ENCODE data around the gene TMEM95.

TMEM95 gene

GRCh38 chr17:7380855-7381683 is 26.1 kb downstream of the TMEM95 start, which contains the start of gene TNK1:
TSS of gene TNK1 (plus strand) at chr17:7381089. CDS start at chr17:7382927, 1,838 bp downstream.
- no peak for DNase-seq

DNA sequence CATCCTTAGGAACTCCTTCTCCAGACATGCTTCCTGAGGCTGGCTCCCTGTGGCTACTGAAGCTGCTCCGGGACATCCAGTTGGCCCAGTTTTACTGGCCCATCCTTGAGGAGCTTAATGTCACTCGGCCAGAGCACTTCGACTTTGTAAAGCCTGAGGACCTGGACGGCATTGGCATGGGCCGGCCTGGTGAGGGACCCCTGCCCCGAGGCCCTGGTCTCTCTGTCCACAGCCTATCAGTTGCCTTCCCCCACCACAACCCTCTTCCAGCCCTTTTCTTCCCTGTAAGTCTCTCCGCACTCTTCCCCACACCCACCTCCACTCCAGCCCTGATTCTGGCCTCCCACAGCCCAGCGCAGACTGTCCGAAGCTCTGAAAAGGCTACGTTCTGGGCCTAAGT is 27.9 kb downstream of the TMEM95 start:
- no peak for DNase-seq

DNA sequence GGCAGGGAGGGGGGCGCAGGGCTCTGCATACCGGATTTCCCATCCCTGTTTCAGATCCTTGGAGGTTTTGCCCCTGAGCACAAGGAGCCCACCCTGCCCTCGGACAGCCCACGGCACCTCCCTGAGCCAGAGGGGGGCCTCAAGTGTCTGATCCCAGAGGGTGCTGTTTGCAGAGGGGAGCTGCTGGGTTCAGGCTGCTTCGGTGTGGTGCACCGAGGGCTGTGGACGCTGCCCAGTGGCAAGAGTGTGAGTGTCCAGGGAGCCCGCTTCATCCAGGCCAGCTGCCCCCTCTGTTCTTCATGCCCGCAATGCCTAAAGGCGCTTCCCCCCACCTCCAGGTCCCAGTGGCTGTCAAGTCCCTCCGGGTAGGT is 28.4 kb downstream of the TMEM95 start:
- DNase-seq, result no peak

GRCh38 chr17:7383742-7384488 is 29.0 kb downstream of the TMEM95 start:
- DNase-seq, result peak; percentile 13

- DNase-seq, result no peak
These were observed 29.6 kb downstream of the TMEM95 start for GRCh38 chr17:7384489-7385081.

DNA sequence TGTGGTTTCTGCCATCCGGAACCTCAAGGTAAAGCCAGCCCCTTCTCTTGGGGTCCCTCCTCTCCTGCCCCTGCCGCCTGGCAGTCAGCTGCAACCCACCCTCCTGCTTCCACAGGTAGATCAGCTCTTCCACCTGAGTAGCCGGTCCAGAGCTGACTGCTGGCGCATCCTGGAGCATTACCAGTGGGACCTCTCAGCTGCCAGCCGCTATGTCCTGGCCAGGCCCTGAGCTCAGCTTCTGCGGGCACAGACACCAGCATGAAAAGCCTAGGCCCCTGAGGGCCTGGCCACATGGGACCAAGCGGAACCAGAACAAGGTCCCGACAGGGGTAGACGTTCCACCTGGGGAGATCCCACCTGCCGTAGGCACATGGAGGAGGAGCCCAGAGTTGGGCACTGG is 33.9 kb downstream of the TMEM95 start:
- no peak for DNase-seq

DNA sequence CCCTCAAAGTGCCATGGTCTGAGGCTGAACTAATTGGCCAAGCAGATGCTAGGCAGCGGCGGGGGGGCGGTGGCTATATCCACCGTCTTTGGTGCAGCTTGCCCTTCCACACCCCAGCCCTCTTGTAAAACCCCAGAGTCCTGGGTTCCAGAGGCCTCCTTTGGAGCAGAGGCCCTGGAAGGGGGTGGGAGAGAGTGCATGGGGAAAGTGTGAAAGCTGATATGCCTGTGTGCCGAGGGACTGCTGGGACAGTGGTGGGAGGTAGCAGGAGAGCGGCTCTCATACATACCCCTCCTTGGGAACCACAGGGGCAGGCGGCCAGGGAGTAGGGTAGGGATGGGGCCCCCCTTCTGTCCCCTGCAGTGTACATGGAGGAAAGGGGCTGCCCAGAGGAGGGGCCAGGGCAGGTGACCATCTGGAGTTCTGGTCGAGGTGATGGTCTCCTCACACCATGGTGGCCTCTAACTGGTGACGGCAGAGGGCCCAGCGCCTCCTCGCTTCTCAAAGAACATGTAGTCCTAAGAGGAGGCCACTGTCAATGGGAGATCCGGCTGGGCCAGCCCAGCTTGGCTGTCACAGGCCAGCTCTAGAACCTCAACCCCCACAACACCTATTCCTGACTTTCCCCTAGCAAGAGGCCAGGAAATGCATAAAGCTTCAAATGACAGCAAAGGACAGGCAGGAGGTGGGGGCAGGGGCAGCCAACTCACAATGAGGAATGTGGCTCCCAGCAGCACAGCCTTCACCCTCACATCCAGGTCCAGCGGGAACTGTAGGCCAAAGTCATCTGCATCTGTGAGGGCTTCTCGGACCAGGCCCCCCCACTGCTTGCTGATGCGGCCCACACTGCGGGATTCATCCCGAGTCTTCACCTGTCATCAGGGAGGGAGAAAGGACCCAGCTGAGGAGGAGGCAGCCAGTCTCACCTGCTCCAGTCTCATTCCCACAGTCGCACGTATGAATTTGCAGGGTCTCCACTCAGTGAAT is 35.3 kb downstream of the TMEM95 start:
- DNase-seq, result no peak

GRCh38 chr17:7391307-7391706 is 36.4 kb downstream of the TMEM95 start:
- no peak for DNase-seq

DNA sequence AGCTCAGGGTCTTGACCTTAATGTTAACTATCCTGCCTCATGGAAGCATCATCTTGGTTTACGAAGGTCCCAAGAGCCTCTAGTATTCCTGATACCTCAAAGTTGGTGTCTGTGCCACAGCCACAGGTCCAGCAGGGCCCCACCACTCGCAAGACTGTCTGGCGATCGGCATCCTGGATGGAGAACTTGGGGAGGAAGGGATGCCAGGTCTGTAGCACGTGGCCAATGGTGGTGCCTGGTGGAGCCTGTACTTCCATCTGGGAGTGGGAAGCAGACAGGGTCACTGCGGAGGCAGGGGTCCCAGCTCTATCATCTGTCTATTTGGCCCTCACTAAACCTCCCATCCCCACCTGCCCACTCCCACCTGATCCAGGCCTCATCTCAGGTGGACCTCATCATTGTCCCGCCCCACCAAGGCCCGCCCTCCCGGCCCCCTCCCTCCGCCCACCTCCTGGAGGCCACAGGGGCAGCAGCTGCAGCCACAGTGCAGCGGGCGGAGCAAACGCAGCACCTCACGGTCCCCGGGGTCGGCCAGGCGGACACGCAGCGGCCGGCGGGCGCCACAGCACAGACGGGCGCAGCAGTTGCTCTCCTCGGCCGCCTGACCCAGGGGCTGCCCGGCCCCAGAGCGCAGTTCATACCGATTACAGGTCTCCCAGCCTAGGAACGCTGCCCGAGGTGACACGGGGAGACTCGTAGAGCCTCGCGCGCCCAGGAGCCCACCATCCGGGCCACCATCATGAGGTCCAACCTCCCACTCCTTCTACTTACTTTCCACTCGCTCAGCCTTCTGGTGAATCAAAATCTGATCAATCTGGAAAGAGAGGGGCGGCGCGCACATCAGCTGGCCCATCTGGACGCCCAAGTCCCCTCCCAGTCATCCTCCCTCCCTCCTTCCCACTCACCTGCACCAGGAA is 38.0 kb downstream of the TMEM95 start:
- DNase-seq, result no peak

GRCh38 chr17:7393613-7394451 is 38.9 kb downstream of the TMEM95 start:
- DNase-seq, result no peak

GRCh38 chr17:7394452-7395191 is 39.7 kb downstream of the TMEM95 start, which contains the start of gene PLSCR3:
TSS of gene PLSCR3 (minus strand) at chr17:7394525. CDS start at chr17:7394110, 415 bp downstream.
- peak; percentile 33 for DNase-seq

GRCh38 chr17:7396147-7396546 is 41.2 kb downstream of the TMEM95 start:
- DNase-seq, result no peak

GRCh38 chr17:7398612-7399011 is 43.7 kb downstream of the TMEM95 start:
- DNase-seq, result no peak

DNA sequence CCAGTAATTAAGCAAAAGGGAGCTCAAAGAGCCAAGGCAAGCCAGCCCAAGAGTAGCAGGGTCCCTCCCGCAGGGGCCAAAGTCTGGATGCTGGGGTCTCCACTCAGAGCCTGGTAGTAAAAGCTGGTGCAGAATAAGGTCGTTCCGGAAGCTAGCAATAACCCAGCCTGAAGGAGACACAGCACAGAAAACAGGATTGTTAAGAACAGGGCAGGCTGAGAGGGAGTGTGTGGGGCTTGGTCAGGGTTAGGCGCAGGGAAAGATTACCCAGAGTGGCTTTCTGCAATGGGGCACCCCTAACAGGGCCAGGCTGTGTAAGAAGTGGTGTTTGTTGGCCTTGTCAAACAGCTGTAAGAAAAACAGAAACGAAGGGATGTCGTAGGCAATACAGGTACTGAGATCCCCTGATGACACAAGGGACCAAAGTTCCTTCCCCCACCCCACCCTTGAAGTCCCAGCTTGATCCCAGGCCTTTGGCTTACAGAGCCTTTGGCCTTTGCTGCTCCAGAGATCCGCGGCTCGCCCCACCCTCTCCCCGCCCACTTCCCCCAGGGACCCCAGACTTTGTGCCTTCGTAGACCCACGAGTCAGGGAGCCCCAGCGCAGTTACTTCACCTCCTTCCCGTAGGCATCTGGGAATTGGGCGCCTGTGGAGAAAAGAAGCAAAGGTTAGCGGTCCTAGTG is 48.2 kb downstream of the TMEM95 start:
- DNase-seq, result no peak

GRCh38 chr17:7403727-7403976 is 48.7 kb downstream of the TMEM95 start:
- DNase-seq, result no peak

DNA sequence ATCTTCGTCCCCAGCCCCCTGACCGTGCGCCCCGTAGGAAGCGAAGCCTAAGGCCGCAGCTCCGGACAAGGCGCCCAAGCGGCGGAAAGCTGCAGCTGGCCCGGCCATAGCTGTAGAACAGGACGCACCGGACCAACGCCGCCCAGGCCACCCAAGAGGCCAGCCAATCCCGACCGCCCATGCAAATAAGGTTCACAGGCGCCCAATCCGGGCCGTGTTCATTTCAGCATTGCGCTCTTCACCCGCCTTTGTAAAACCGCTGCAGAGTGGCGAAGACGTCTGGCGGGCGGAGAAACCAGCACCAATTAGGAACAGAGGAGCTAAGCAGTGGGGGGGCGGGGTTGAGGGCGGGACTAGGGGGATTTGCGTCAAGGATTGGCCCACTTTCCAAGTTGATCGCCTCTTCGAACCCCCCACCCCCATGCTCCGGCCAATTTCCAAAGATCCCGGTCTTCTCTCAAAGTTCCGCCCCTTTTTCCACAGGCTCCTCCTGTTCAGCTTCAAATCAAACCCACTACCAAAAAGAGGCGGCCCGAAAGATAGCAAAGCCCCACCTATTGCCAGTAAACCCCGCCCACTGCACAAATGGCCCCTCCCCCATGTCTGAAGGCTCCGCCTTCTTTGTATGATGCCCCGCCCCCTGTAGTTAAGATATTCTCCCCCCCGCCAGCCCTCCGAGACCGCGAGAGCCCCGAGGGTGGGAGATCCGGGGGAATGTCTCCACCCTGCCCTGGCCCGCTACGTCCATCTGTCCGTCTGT is 49.2 kb downstream of the TMEM95 start, which contains the start of gene TMEM256:
Gene TMEM256, minus strand, starts transcription at position 121 of the 760 bp plus-strand sequence. Its CDS starts 13 bp downstream, at position 108.
- peak; percentile 92 for DNase-seq

GRCh38 chr17:7404737-7405349 is 49.9 kb downstream of the TMEM95 start:
- no peak for DNase-seq

All from NCI-H526 treated with DMSO at 0.1 percent for 48 hours (cell line).